HT1080 (cell line): ENCODE data around the gene AMHR2. TPM values are rescaled to one million over a fixed set of nuclear protein-coding genes. Genes with fewer than 3 reads are reported as not detected.
A peak's percentile ranks its signal among the peaks of the same experiment; 100 is the strongest.
"Not testable (repeated sequence)": the region's sequence is repeated elsewhere in the genome, so short reads cannot be mapped to it uniquely, and the experiment has no call there.

ENCODE experiments used
- DNase-seq: peaks from one replicate; pipeline ENCODE4 v3.0.0-alpha.2; 2015; ENCODE audit warnings: low read depth
- total RNA-seq: library from RNA; depleted of rRNA; stranded (reverse); fragments of >200 nt; shearing (Covaris generic); gene quantifications from 2 replicates; pipeline ENCODE4 v1.2.3, GENCODE V29; 2014

AMHR2 gene
- total RNA-seq, 1 experiment from 2014 or later: not detected

DNA sequence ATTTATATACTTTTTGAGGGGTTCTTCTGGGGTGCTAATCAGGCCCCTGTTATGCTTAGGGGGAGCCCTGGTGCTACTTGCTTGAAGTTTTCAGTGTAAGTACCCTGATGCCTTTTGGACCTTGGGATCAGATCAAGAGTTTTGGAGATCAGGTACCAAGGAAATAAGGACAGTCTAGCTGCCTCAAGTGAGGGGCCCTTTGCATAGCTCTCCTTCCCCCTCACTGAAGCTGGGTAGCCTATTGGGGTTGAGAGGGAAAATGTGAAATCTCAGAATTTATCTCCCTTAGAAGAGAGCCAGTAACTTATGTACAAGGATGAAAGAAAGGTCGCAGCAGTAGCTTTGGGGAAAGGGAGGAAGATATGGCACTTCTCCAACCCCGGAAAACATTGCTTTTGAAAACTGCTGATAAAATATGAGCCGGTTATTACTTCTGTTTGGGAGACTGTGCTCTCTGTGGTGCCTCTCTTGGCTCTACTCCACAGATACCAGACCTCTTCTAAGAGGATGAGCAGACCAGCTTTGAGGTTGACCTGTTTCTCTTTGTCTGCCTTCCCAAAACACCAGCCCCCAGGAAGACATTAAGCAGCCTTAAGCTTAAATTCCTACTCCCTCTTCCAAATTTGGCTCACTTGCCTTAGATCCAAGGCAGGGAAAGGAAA lies 8.8 kb upstream of the AMHR2 start:
- DNase-seq: no peak

DNA sequence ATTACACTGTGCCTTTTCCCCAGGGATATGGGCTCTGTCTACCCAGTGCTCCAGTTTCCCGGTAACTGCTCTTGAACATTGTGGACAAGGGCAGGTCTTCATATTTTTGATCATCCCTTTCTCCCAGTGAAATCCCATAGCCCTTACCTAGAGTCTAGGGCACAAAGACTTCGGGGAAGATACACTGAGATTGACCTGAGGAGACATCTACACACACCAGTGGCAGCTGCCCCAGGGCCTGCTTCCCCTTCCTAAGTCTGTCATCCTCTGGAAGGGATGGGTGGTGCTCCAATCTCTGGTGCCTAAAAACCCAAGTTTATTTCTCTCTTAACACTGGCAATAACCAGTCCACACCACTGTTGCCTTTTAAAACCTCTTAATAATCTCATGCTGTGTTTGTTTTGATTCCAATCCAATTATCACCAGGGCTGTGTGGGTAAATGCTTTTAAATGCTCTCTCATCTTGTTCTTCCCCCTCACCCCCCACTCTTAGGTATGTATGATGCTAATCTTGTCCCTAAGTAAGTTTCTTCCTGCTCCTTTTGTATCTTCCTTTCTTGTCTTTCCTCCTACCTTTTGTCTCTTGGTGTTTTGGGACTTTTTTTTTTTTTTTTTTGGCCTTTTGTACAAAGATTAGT lies 7.8 kb upstream of the AMHR2 start:
- not testable (repeated sequence) for DNase-seq

DNA sequence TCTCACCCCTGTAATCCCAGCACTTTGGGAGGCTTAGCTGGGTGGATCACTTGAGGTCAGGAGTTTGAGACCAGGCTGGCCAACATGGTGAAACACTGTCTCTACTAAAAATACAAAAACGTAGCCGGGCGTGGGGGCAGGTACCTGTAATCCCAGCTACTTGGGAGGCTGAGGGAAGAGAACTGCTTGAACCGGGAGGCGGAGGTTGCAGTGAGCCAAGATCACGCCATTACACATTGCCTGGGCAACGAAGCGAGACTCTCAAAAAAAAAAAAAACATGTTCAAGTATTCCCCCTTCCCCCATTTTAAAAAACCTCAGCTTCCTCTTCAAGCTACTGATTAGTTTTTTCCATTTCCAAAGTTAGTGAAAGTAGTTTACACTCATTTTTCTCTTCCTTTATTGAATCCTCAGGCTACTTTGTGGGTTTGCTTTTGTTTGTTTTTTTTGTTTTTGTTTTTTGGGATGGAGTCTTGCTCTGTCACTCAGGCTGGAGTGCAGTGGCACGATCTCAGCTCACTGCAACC lies 6.3 kb upstream of the AMHR2 start:
- not testable (repeated sequence) for DNase-seq

DNA sequence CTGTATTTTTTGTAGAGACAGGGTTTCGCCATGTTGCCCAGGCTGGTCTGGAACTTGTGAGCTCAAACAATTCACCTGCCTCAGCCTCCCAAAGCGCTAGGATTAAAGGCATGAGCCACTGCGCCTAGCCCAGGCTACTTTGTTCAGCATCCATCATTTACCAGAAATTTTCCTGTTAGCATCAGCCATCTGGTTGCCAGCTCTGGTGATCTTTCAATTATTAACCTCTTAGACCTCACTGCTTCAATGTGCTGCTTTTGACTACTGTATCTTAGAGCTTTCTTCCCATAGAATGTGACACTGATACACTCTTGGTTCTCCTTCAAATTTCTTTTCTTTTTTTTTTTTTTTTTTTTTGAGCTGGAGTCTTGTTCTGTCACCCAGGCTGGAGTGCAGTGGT lies 5.4 kb upstream of the AMHR2 start:
- no peak for DNase-seq

GRCh38 chr12:53419756-53420155 lies 3.9 kb upstream of the AMHR2 start:
- no peak for DNase-seq

- not testable (repeated sequence) for DNase-seq
Observed at GRCh38 chr12:53422247-53422646, 1.4 kb upstream of the AMHR2 start.

- DNase-seq: no peak
Observed at GRCh38 chr12:53424626-53425514, 1.2 kb downstream of the AMHR2 start.

DNA sequence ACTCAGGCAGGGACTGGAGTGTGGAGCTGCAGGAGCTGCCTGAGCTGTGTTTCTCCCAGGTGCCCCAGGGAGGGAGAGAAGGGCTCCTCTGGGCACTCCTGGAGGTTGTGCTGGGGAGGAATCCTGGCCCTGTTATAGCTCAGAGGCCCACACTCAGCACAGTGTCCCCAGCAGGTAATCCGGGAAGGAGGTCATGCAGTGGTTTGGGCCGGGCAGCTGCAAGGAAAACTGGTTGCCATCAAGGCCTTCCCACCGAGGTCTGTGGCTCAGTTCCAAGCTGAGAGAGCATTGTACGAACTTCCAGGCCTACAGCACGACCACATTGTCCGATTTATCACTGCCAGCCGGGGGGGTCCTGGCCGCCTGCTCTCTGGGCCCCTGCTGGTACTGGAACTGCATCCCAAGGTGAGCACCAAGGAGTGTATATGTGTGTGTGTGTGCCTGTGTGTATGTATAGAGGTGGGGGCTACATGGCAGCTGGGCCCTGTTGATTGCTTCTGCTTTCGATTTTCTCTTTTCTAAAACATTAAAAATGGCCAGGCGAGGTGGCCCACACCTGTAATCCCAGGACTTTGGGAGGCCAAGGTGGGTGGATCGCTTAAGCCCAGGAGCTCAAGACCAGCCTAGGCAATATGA lies 2.0 kb downstream of the AMHR2 start:
- no peak for DNase-seq

DNA sequence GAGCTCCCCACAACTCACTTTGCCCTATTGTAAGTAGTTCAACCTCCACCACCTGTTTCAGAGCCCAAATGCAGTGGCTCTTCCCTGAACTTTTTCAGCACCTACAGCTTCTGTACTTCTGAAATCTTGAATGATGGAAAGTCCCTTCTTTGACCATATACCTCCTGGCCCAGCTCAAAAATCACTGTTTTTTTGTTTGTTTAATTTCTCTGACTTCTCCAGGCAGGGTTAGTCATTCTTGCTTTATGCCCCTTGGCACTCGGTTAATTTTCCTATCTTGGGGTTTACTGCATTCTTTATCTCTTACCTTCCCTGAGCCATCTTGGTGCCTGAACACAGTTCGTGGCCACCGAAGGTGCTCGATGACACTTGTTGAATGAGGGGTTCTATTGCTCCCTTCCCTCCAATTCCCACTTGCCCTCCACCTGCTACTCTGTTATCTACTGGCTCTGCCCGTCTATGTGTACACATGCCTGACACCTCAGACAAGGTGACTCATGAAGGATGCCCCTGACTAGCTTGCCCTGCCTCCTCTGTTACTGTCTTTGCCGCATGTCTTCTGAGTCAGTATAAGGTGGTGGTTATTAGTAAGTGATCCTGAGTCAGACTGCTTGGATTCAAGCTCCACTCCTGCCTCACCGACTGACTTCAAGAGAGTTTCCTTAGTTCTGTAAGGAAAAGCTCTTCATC lies 4.4 kb downstream of the AMHR2 start:
- peak; percentile 98 for DNase-seq

DNA sequence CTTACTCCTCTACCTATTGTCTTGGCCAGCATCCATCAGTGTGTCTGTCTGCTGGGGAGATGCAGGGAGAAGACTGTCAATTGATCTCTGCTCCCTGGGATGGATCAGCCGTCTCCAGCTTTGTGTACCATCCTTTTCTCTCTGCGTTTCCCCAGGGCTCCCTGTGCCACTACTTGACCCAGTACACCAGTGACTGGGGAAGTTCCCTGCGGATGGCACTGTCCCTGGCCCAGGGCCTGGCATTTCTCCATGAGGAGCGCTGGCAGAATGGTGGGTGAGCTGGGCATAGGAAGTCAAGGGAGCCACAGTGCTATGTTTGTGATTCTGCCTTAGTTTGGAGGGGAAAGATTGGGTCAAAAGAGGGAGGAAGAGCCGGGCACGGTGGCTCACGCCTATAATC lies 5.1 kb downstream of the AMHR2 start:
- no peak for DNase-seq

GRCh38 chr12:53430116-53430515 lies 6.5 kb downstream of the AMHR2 start:
- no peak for DNase-seq

DNA sequence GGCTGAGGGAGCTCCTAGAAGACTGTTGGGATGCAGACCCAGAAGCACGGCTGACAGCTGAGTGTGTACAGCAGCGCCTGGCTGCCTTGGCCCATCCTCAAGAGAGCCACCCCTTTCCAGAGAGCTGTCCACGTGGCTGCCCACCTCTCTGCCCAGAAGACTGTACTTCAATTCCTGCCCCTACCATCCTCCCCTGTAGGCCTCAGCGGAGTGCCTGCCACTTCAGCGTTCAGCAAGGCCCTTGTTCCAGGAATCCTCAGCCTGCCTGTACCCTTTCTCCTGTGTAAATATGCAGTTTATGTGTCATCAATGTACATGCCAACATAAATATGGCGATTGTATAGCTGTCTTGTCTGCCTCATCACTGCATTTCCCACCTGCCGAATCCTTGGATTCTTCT lies 7.5 kb downstream of the AMHR2 start:
- DNase-seq: no peak

GRCh38 chr12:53435326-53435725 lies 11.7 kb downstream of the AMHR2 start:
- not testable (repeated sequence) for DNase-seq

DNA sequence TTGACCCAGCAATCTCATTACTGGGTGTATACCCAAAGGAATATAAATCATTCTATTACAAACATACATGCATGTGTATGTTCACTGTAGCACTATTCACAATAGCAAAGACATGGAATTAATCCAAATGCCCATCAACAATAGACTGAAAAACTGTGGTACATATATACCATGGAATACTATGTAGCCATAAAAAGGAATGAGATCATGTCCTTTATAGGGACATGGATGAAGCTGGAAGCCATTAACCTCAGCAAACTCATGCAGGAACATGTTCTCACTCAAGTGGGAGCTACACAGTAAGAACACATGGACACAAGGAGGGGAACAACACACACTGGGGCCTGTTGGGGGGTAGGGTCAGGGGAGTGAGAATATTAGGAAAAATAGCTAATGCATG lies 15.9 kb downstream of the AMHR2 start:
- not testable (repeated sequence) for DNase-seq

DNA sequence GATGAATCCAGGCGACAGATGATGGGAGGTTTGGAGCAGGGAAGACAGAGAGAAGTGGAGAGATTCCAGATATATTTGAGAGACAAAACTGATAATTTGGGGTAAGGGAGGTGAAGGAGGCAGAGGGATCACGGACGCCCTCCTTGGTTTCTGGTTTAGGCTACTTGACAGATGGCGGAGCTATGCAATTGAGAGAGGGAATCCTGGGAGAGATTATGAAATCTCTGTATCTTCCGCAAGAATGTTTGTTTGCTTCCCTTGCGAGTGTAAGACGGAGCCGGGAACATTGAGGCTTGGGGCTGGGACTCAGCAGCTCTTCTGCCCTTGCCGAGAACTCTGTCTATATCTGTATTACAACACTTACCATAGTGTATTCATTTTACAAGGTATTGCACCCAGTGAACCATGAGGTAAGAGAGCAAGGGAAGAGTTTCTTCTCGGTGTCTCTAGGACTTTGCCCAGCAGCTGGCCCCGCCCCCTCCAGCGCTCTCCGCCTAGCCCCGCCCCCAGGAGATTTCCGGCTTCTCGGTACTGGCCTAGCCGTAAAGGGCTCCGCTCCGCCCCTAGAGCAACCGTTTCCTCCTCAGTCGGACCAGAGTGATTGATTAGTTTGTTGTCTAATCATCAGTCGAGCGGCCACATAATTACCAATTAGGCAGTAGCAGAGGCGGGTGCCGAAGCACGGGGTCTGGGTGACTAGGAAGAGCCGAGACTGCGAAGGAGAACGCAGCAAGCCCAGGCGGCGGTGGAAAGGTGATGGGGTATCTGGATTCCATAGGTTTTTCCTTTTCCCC lies 17.6 kb downstream of the AMHR2 start, which contains the start of gene PRR13:
TSS of gene PRR13 (plus strand) at position 695 of the 794 bp plus-strand sequence. CDS start 981 bp downstream, outside the sequence.
- peak; percentile 98 for DNase-seq

- no peak for DNase-seq
Observed at GRCh38 chr12:53443955-53444354, 20.3 kb downstream of the AMHR2 start.

GRCh38 chr12:53444593-53445325 lies 21.1 kb downstream of the AMHR2 start:
- not testable (repeated sequence) for DNase-seq

DNA sequence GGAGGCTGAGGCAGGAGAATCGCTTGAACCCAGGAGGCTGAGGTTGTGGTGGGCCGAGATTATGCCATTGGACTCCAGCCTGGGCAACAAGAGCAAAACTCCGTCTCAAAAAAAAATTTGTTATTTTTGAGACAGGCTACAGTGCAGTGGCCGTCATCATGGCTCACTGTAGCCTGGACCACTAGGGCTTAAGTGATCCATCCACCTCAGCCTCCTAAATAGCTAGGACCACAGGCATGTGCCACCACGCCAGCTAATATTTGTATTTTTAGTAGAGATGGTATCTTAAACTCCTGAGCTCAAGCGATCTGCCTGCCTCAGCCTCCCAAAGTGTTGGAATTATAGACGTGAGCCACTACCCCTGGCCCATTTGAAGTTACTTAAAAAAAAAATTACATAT lies 27.3 kb downstream of the AMHR2 start:
- no peak for DNase-seq

GRCh38 chr12:53451661-53452158 lies 28.1 kb downstream of the AMHR2 start, which contains the start of gene PCBP2:
Gene PCBP2, plus strand, starts transcription at chr12:53452102. Its CDS starts 2,699 bp downstream, at chr12:53454801.
- peak; percentile 99 for DNase-seq
